NB4 (cell line): ENCODE data around the gene ECHDC3.

ENCODE experiments used
- DNase-seq: peaks from one replicate; pipeline ENCODE4 v3.0.0; 2010; ENCODE audit warnings: low read depth
- H3K4me3 ChIP-seq: one replicate; pipeline ENCODE4 v1.5.1; 2011; ENCODE audit warnings: mild to moderate bottlenecking, low read depth, low read length, moderate library complexity
- MAX ChIP-seq: IDR thresholded peaks from 2 replicates; pipeline ENCODE4 v1.6.1; 2011; ENCODE audit warnings: low read depth, low read length
- MYC ChIP-seq: IDR thresholded peaks from 2 replicates; pipeline ENCODE4 v1.6.1; 2011; ENCODE audit warnings: low read depth, low read length
- POLR2A ChIP-seq: IDR thresholded peaks from 2 replicates; pipeline ENCODE4 v1.6.1; 2011; ENCODE audit warnings: mild to moderate bottlenecking; ENCODE audit not compliant: insufficient read length; ENCODE audit errors: extremely low read depth
- TF ChIP-seq, protein P1 (sequence below): IDR thresholded peaks from one replicate; pipeline ENCODE4 v1.5.1; 2012; ENCODE audit warnings: low read depth, low read length

ECHDC3 gene

GRCh38 chr10:11795101-11795920, 53.1 kb downstream of the ECHDC3 start:
- TF ChIP-seq, protein P1, sequence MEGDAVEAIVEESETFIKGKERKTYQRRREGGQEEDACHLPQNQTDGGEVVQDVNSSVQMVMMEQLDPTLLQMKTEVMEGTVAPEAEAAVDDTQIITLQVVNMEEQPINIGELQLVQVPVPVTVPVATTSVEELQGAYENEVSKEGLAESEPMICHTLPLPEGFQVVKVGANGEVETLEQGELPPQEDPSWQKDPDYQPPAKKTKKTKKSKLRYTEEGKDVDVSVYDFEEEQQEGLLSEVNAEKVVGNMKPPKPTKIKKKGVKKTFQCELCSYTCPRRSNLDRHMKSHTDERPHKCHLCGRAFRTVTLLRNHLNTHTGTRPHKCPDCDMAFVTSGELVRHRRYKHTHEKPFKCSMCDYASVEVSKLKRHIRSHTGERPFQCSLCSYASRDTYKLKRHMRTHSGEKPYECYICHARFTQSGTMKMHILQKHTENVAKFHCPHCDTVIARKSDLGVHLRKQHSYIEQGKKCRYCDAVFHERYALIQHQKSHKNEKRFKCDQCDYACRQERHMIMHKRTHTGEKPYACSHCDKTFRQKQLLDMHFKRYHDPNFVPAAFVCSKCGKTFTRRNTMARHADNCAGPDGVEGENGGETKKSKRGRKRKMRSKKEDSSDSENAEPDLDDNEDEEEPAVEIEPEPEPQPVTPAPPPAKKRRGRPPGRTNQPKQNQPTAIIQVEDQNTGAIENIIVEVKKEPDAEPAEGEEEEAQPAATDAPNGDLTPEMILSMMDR, result no peak
- no peak for TF ChIP-seq MYC
- TF ChIP-seq MAX, result no peak
- no peak for TF ChIP-seq POLR2A
- no peak overlapping the region for H3K4me3 ChIP-seq
- no peak for DNase-seq

GRCh38 chr10:11796474-11796873, 54.3 kb downstream of the ECHDC3 start:
- TF ChIP-seq, protein P1, result no peak
- TF ChIP-seq POLR2A, result no peak
- no peak for TF ChIP-seq MYC
- TF ChIP-seq MAX, result no peak
- H3K4me3 ChIP-seq, result no peak overlapping the region
- DNase-seq, result no peak

DNA sequence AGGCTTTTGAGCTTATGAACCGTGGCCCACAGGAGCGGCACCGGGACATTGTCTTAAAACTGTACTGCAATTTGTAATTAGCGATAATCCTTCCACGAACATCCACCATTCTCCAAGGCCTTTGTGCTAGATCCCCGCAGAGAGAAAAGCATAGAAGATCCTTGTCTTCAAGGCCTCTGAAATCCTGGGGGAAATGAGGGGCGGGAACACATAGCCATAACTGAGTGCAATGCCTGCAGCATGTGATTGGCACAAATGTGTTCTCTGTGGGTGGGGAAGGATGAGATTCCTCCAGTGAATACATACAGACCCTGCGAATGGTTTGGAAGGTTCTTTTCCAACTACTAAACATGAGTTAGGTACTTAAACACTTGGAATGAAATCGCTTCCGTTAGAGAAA, 55.1 kb downstream of the ECHDC3 start:
- TF ChIP-seq POLR2A (no peak), MYC (no peak), MAX (no peak)
- TF ChIP-seq, protein P1, result no peak
- no peak for DNase-seq
- H3K4me3 ChIP-seq, result no peak overlapping the region

DNA sequence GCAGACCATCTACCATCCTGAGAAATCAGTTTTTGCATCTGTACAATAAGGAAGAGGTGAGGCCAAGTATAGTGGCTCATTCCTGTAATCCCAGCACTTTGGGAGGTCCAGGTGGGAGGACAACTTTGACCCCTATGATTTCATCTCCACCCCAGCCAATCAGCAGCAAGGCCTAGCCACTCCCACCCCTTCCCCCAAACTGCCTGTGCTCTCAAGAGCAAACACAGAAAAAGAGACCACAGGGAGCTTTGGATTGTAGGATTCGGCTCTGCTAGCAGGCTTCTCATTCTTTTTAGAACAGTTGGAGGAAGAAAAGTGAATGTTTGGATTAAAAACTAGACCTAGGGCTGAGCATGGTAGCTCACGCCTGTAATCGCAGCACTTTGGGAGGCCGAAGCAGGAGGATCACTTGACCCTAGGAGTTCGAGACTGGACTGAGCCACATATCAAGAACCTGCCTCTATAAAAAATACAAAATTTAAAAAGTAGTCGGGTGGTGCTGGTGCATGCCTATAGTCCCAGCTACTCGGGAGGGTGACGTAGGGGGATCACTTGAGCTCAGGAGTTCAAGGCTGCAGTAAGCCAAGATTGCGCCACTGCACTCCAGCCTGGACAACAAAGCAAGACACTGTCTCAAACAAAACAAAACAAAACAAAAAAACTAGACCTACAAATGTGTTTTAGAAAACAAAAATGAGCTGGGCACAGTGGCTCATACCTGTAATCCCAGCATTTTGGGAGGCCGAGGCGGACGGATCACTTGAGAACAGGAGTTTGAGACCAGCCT, 55.9 kb downstream of the ECHDC3 start:
- no peak overlapping the region for H3K4me3 ChIP-seq
- TF ChIP-seq, protein P1, result no peak
- TF ChIP-seq MYC (no peak), POLR2A (no peak), MAX (no peak)
- no peak for DNase-seq

- H3K4me3 ChIP-seq, result no peak overlapping the region
- peak; percentile 40 for DNase-seq
- no peak for TF ChIP-seq MAX
Observed at GRCh38 chr10:11798845-11799735, 56.9 kb downstream of the ECHDC3 start.
